GM19099 (cell line): ENCODE data around the gene SERPINF2.

Experiments
- POLR2A ChIP-seq: IDR thresholded peaks from 3 replicates; pipeline ENCODE4 v1.6.1; 2011; ENCODE audit warnings: low read depth; ENCODE audit not compliant: insufficient read length; ENCODE audit errors: extremely low read depth

The SERPINF2 gene

GRCh38 chr17:1745513-1746020 lies 2.9 kb downstream of the SERPINF2 start:
- TF ChIP-seq POLR2A: no peak

- no peak for TF ChIP-seq POLR2A
These were observed 4.4 kb downstream of the SERPINF2 start for GRCh38 chr17:1746975-1747543.

- no peak for TF ChIP-seq POLR2A
These were observed 8.0 kb downstream of the SERPINF2 start for GRCh38 chr17:1750628-1751027.

DNA sequence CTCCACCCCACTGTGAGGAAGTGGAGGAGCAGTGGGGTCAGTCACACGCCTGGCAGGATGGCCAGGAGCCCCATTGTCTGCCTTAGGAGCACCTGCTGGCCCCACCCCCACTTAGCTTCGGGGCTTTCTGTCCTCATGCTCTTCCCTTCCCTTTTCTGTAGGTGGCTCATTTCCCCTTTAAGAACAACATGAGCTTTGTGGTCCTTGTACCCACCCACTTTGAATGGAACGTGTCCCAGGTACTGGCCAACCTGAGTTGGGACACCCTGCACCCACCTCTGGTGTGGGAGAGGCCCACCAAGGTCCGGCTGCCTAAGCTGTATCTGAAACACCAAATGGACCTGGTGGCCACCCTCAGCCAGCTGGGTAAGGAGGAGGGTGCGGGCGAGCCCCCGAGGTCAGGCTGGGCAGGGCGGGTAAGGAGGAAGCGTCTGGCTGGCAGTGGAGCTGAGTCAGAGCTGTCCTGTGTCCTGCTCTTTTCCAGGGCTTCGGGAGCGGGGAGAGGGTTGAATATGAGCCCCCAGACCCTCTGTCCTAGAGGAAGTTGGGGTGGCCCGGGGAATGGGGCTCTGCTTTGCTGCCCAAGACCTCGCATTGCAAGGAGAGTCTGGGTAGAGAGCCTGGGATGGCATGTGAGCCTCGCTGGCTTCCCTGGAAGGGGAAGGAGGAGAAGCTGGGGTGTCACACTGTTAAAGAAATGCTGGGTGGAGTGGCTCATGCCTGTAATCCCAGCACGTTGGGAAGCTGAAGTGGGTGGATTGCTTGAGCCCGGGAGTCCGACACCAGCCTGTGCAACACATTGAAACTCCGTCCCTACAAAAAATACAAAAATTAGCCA lies 10.0 kb downstream of the SERPINF2 start:
- no peak for TF ChIP-seq POLR2A

DNA sequence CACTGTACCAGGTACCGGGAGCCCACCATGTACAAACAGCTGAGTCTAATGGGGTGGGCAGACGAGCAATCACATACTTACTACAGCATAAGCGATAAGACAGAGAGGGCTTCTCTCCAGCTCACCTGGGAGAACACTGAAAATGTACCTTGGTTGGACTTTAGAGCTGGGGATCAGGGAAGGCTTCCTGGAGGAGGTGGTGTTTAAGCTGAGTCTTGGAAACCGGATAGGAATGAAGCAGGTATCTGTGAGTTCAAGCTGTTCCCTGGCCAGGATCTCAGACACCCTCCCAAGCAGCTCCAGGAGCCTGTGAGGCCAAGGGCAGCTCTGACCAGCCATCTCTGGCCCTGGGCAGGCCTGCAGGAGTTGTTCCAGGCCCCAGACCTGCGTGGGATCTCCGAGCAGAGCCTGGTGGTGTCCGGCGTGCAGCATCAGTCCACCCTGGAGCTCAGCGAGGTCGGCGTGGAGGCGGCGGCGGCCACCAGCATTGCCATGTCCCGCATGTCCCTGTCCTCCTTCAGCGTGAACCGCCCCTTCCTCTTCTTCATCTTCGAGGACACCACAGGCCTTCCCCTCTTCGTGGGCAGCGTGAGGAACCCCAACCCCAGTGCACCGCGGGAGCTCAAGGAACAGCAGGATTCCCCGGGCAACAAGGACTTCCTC lies 11.2 kb downstream of the SERPINF2 start:
- no peak for TF ChIP-seq POLR2A

DNA sequence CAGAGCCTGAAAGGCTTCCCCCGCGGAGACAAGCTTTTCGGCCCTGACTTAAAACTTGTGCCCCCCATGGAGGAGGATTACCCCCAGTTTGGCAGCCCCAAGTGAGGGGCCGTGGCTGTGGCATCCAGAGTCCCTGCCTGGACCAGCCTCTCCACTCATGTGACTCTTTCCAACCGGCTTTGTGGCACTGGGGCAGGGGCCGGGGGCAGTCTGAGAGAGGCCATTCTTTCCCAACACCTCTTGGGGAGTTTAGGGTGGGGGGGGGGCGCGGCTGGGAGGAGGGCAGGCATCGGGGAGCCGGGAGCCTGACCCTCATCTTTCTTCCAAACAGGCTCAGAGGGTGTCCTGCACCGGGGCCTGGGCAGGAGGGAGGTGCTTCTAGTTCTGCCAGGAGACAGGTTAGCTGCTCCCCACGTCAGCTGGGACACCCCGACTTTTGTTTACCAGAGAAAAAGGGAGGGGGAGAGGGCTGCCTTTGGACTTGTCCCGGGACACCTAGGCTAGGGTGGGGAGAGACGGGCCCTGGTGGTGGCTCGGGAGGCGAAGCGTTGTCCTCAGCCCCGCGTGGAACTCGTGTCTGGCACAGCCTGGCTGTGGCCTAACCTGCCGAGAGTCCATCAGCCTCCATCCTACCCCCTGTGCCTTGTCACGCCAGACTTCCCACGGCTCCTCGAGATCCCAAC lies 11.9 kb downstream of the SERPINF2 start:
- TF ChIP-seq POLR2A: no peak

DNA sequence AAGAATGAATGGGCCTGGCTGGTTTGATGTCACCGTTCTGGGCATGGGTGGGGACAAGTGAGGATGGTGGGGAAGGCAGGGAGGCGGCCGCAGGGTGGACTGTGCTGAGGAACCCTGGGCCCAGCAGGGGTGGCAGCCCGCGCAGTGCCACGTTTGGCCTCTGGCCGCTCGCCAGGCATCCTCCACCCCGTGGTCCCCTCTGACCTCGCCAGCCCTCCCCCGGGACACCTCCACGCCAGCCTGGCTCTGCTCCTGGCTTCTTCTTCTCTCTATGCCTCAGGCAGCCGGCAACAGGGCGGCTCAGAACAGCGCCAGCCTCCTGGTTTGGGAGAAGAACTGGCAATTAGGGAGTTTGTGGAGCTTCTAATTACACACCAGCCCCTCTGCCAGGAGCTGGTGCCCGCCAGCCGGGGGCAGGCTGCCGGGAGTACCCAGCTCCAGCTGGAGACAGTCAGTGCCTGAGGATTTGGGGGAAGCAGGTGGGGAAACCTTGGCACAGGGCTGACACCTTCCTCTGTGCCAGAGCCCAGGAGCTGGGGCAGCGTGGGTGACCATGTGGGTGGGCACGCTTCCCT lies 12.7 kb downstream of the SERPINF2 start:
- no peak for TF ChIP-seq POLR2A

- no peak for TF ChIP-seq POLR2A
These were observed 13.2 kb downstream of the SERPINF2 start for GRCh38 chr17:1755827-1756262.

DNA sequence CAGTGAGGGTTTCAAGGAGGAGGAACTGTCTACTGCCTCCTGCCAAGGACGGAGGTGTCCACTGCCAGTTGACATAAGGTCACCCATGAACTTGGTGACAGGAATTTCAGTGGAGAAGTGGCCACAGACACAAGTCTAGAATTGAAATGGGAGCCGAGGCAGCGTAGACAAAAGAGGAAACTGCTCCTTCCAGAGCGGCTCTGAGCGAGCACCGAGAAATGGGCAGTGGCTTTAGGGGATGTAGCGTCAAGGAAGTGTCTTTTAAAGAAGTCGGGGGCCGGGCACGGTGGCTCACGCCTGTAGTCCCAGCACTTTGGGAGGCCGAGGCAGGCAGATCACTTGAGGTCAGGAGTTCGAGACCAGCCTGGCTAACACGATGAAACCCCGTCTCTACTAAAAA lies 16.1 kb downstream of the SERPINF2 start:
- no peak for TF ChIP-seq POLR2A

DNA sequence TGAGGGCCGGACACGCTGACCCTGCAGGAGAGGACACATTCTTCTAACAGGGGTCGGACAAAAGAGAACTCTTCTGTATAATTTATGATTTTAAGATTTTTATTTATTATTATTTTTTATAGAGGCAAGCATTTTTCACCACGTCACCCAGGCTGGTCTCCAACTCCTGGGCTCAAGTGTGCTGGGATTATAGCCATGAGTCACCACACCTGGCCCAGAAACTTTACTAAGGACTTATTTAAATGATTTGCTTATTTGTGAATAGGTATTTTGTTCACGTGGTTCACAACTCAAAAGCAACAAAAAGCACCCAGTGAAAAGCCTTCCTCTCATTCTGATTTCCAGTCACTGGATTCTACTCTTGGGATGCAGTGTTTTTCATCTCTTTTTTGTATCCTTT lies 16.9 kb downstream of the SERPINF2 start:
- no peak for TF ChIP-seq POLR2A

DNA sequence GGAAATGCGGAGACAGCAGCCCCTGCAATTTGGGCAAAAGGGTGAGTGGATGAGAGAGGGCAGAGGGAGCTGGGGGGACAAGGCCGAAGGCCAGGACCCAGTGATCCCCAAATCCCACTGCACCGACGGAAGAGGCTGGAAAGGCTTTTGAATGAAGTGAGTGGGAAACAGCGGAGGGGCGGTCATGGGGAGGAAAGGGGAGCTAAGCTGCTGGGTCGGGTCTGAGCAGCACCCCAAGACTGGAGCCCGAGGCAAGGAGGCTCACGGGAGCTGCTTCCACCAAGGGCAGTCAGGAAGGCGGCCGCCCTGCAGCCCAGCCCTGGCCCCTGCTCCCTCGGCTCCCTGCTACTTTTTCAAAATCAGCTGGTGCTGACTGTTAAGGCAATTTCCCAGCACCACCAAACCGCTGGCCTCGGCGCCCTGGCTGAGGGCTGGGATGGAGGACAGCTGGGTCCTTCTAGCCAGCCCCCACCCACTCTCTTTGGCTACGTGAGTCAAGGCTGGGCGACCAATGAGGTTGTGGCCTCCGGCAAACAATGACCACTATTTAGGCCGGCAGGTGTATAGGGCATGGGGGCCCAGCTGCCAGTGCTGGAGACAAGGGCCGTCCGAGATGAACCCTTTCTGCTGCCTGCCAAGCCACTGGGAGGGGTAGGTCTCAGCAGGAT lies 19.7 kb downstream of the SERPINF2 start:
- TF ChIP-seq POLR2A: no peak

DNA sequence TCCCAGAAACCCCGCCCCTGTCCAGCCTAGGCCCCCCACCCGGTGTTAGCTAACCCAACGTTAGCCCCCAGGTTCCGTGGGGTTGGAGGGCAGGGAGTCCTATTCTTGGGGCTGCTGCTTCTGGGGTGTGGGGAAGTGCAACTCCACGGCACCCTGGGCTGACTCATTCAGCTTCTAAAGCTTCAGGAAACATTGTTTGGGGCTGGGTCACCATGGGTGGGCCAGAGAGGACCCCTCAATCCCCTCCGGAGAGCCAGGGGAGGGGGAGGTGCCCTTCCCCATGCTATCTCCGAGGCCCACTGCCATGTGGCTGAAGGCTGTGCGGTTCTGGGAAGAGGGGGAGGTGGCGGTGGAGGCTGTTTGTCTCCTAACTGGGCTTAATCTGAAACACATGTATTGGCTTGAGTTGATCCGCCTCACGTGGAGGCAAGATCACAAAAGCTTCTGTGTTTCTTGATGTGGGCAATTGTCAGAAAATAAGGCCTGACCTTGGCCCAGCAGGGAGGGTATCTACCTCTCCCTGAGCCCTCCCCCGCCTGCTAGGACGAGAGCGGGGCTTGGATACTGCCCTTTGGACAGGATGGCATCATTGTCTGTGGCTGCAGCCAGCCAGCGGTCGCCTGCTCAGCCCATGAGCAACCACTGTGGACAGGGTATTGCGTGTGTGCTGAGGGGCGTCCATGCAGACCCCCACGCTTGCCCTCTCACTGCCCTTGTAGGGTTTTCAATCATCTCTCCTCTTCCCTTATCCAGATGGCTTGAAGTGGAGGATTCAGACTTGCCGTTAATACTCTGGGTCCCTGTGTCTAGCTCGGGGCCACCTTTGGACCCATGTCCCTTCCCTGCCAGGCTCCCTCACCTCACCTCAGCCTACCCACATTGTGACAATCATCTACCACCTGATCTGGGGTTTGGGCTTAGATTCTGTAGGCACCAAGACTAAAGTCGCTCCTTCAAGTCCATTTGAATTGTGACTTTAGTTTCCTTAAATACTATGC lies 20.5 kb downstream of the SERPINF2 start:
- TF ChIP-seq POLR2A: no peak

GRCh38 chr17:1764284-1764683 lies 21.6 kb downstream of the SERPINF2 start:
- TF ChIP-seq POLR2A: no peak
